PC-9 (cell line): Measurements from ENCODE around the gene CASR. TPM values are rescaled to one million over a fixed set of nuclear protein-coding genes. Genes with fewer than 3 reads are reported as not detected.

Experiments used
- BruUV-seq: library from RNA; stranded (reverse); fragments of 400-500 nt; replicated peaks from 2 replicates; lab custom pipeline; 2021; lab: Mats Ljungman, UMichigan
- CTCF ChIA-PET: fragments of 300-600 bp; sonication (Branson Sonifier 250); formaldehyde crosslinking; loops from one replicate; lab custom pipeline; 2022; ENCODE audit warnings: antibody characterized with exemption; lab: Charles Lee
- POLR2A ChIA-PET: fragments of 300-600 bp; sonication (Branson Sonifier 250); formaldehyde crosslinking; loops from one replicate; lab custom pipeline; 2022; ENCODE audit warnings: antibody characterized with exemption; ENCODE audit not compliant: unreplicated experiment; lab: Charles Lee
- DNase-seq, 2 experiments: peaks; one replicate each; pipeline versions ENCODE4 v3.0.0 to v3.0.0-alpha.2; 2015 to 2022; ENCODE audit warnings: mixed read lengths in 1 of 2
- H2AFZ ChIP-seq: fragments of 200-600 bp; sonication (generic); 2 replicates; pipeline ENCODE4 v1.8.1; 2017; ENCODE audit warnings: antibody characterized with exemption
- H3F3A ChIP-seq: fragments of 200-600 bp; sonication (generic); 2 replicates; pipeline ENCODE4 v1.8.1; 2017; ENCODE audit warnings: antibody characterized with exemption, mild to moderate bottlenecking, low read depth; ENCODE audit not compliant: insufficient read depth
- H3K27ac ChIP-seq: fragments of 200-600 bp; sonication (generic); 2 replicates; pipeline ENCODE4 v1.6.1; 2016; ENCODE audit warnings: mixed run types
- H3K27me3 ChIP-seq: fragments of 200-600 bp; sonication (generic); 2 replicates; pipeline ENCODE4 v1.6.1; 2016; ENCODE audit warnings: low read depth, mixed run types; ENCODE audit not compliant: insufficient read depth
- H3K36me3 ChIP-seq: fragments of 200-600 bp; sonication (generic); 2 replicates; pipeline ENCODE4 v1.6.1; 2016; ENCODE audit warnings: low read depth, mixed run types
- H3K4me1 ChIP-seq: fragments of 200-600 bp; sonication (generic); replicated peaks from 2 replicates; pipeline ENCODE4 v1.6.1; 2016; ENCODE audit warnings: mixed run types; ENCODE audit not compliant: insufficient read depth
- H3K4me2 ChIP-seq: fragments of 200-600 bp; sonication (generic); 2 replicates; pipeline ENCODE4 v1.6.1; 2017; ENCODE audit warnings: mixed run types
- H3K4me3 ChIP-seq: fragments of 200-600 bp; sonication (generic); 2 replicates; pipeline ENCODE4 v1.6.1; 2016; ENCODE audit warnings: mixed run types
- H3K79me2 ChIP-seq: fragments of 200-600 bp; sonication (generic); 2 replicates; pipeline ENCODE4 v1.6.1; 2017; ENCODE audit warnings: low read depth, mixed run types
- H3K9me2 ChIP-seq: fragments of 200-600 bp; sonication (generic); 2 replicates; pipeline ENCODE4 v1.8.1; 2017; ENCODE audit warnings: mild to moderate bottlenecking; ENCODE audit not compliant: insufficient read depth
- H3K9me3 ChIP-seq: fragments of 200-600 bp; sonication (generic); 2 replicates; pipeline ENCODE4 v1.8.1; 2016; ENCODE audit warnings: low read depth; ENCODE audit not compliant: insufficient read depth
- H4K20me1 ChIP-seq: fragments of 200-600 bp; sonication (generic); 2 replicates; pipeline ENCODE4 v1.8.1; 2017; ENCODE audit not compliant: insufficient read depth
- CTCF ChIP-seq: fragments of 200-600 bp; sonication (generic); conservative IDR thresholded peaks from 2 replicates; pipeline ENCODE4 v1.6.1; 2017; ENCODE audit warnings: mixed run types, antibody characterized with exemption, mild to moderate bottlenecking, moderate library complexity
- EZH2 ChIP-seq: fragments of 200-600 bp; sonication (generic); IDR thresholded peaks from 2 replicates; pipeline ENCODE4 v1.8.0; 2017; ENCODE audit warnings: antibody characterized with exemption, low read depth
- intact Hi-C: fragments of 100-400 bp; cut with micrococcal nuclease; formaldehyde crosslinking; loops from one replicate; pipeline ENCODE4 v1.10.0; 2022; ENCODE audit not compliant: unreplicated experiment
- total RNA-seq: library from RNA; stranded (reverse); gene quantifications from 2 replicates; pipeline ENCODE4 v1.2.3, GENCODE V29; 2021

Gene CASR
- total RNA-seq, 1 experiment from 2014 or later = not detected

- Histone ChIP-seq H3K27me3 (no peaks in the 10 kb centered on the region), H3K27ac (no peak overlapping the region), H3K4me3 (no peak overlapping the region), H3K9me3 (peaks cover 5% of the 10 kb centered on the region; the same call in 1 of the 2 replicates), H3K79me2 (no peaks in the 10 kb centered on the region), H3K4me2 (no peak overlapping the region), H3K9me2 (no peaks in the 10 kb centered on the region), H3K36me3 (no peaks in the 10 kb centered on the region), H4K20me1 (no peaks in the 10 kb centered on the region), H3F3A (no peaks in the 10 kb centered on the region), H2AFZ (no peak overlapping the region), H3K4me1 (0 out of 2 replicates have a peak, but pooled peaks cover 7% of the 10 kb centered on the region)
- no peak for TF ChIP-seq EZH2
- no peak for TF ChIP-seq CTCF
- DNase-seq = no peak
- POLR2A ChIA-PET = no interaction called here
- CTCF ChIA-PET = no interaction called here
- intact Hi-C loops = no loop called here
- no TSS peak for BruUV-seq
These were observed 112.0 kb downstream of the CASR start for GRCh38 chr3:122295266-122296062.

GRCh38 chr3:122298239-122298638, 114.8 kb downstream of the CASR start:
- Histone ChIP-seq H3K4me3 (no peak overlapping the region), H3K9me2 (no peaks in the 10 kb centered on the region), H2AFZ (no peak overlapping the region), H3K36me3 (no peaks in the 10 kb centered on the region), H3F3A (no peaks in the 10 kb centered on the region), H3K27me3 (no peaks in the 10 kb centered on the region), H3K4me2 (no peak overlapping the region), H3K79me2 (no peaks in the 10 kb centered on the region), H3K27ac (no peak overlapping the region), H4K20me1 (no peaks in the 10 kb centered on the region), H3K4me1 (0 out of 2 replicates have a peak, but pooled peaks cover 7% of the 10 kb centered on the region), H3K9me3 (peaks cover 11% of the 10 kb centered on the region)
- no peak for DNase-seq
- ChIA-PET CTCF (no interaction called here), POLR2A (no interaction called here)
- intact Hi-C loops = no loop called here
- BruUV-seq = no TSS peak
- TF ChIP-seq CTCF = no peak
- TF ChIP-seq EZH2 = no peak

- intact Hi-C loops = no loop called here
These were observed 115.7 kb downstream of the CASR start for GRCh38 chr3:122299215-122299614.

More at GRCh38 chr3:122299215-122299614, 115.7 kb downstream of the CASR start:
- Histone ChIP-seq H3K4me2 (no peak overlapping the region), H3K9me2 (no peaks in the 10 kb centered on the region), H3K79me2 (no peaks in the 10 kb centered on the region), H4K20me1 (no peaks in the 10 kb centered on the region), H3K4me3 (no peak overlapping the region), H3K36me3 (no peaks in the 10 kb centered on the region), H3K27ac (no peak overlapping the region), H3K4me1 (0 out of 2 replicates have a peak, but pooled peaks cover 7% of the 10 kb centered on the region), H3K27me3 (no peaks in the 10 kb centered on the region), H2AFZ (no peak overlapping the region), H3K9me3 (peaks cover 11% of the 10 kb centered on the region), H3F3A (no peaks in the 10 kb centered on the region)
- CTCF ChIA-PET = no interaction called here
- DNase-seq = no peak
- BruUV-seq = no TSS peak
- TF ChIP-seq CTCF (no peak), EZH2 (no peak)
- POLR2A ChIA-PET = no interaction called here
